Inflammatory macrophage treated with lipopolysaccharide for 1 hour (primary cell): ENCODE measurements around the gene FFAR1.
"Not testable (repeated sequence)": the region's sequence is repeated elsewhere in the genome, so short reads cannot be mapped to it uniquely, and the experiment has no call there.

Experiments used
- DNase-seq, 2 donors: peaks; one replicate each; pipeline ENCODE4 v3.0.0-alpha.2; 2020 to 2022

Gene FFAR1

DNA sequence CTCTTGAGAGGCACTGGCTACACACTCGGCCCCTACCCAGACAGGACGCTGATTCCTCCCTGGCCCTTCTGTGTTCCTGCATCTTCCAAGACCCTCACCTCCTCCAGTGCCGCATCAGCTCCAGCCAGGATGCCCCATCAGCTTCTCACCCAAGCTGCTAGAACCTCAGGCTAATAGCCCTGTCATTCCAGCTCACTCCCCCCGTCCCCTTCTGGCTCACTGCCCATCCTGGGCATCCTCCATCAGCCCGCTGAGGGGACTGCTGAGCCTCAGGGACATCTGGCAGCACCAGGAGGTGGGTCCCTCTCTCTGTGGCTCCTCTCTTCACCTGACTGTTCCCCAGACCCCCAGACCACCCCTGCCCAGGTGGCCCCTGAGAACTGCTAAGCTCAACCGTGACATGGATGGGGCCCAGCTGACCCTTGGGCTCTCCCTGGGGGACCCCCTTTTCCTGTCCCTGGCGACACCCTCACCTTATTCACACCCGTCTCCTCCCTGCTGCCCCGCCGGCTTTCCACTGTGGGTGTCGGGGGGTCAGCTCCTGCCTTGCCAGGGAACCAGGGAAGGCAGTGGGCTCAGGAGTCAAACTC lies 15.4 kb downstream of the FFAR1 start:
- DNase-seq, result no peak

GRCh38 chr19:35363711-35364425 lies 16.2 kb downstream of the FFAR1 start:
- no peak for DNase-seq

GRCh38 chr19:35365303-35365702 lies 17.6 kb downstream of the FFAR1 start:
- DNase-seq, result no peak

DNA sequence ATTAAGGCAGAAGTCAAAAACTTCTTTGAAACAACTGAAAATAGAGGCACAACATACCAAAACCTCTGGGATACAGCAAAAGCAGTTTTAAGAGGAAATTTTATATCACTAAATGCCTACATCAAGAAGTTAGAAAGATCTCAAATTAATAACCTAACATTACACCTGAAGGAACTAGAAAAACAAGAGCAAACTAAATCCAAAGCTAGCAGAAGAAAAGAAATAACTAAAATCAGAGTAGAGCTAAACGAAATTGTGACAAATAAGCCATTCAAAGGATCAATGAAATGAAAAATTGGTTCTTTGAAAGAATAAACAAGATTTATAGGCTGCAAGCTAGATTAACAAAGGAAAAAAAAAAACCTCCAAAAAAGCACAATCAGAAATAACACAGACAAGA lies 20.7 kb downstream of the FFAR1 start:
- no peak for DNase-seq

- no peak for DNase-seq
These were observed 21.8 kb downstream of the FFAR1 start for GRCh38 chr19:35369522-35369921.

- DNase-seq, result no peak
These were observed 23.0 kb downstream of the FFAR1 start, which contains the start of gene GPR42 for GRCh38 chr19:35370722-35371121. Gene GPR42, plus strand, starts transcription at chr19:35371068. Its CDS starts 292 bp downstream, at chr19:35371360.

GRCh38 chr19:35373492-35373891 lies 25.8 kb downstream of the FFAR1 start:
- DNase-seq, result no peak

DNA sequence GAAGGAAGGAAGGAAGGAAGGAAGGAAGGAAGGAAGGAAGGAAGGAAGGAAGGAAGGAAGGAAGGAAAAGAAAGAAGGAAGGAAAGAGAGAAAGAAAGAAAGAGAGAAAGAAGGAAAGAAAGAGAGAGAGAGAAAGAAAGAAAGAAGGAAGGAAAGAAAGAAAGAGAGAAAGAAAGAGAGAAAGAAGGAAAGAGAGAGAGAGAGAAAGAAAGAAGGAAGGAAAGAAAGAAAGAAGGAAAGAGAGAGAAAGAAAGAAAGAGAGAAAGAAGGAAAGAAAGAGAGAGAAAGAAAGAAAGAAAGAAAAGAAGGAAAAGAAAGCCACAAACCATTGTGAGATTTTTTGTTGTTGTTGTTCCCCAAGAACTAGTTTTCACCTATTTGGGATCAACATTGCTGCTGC lies 26.3 kb downstream of the FFAR1 start:
- not testable (repeated sequence) for DNase-seq

DNA sequence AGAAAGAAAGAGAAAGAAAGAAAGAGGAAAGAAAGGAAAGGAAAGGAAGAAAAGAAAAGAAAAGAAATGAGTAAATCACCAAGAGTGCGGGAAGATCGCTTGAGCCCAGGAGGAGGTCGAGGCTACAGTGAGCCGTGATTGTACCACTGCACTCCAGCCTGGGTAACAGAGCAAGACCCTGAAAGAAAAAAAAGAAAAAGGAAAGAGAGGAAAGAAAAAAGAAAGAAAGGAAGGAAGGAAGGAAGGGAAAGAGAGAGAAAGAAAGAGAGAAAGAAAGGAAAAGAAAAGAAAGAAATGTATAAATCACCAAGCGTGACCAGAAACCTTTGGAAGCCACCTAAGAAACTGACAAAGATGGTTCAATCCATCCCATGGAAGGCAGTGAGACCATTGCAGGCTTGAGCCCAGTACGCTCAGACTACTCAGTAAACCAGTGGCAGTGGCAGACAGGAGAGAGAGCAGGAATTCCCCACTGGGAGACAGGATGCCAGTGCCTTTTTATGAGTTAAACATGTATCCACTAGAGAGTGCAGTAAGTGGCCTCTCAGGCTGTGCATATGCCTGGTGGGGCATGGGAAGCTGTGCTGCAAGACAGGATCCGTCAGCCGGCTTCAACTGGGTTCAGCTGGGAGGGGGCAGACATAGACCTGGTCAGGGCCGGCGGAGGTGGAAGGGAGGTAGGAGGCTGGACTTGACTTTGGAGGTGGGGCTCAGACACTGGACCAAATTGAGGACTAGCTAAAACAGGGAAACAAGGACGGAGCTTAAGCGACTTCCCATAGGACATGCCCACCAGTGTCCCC lies 28.0 kb downstream of the FFAR1 start:
- no peak for DNase-seq

- DNase-seq, result no peak
These were observed 30.0 kb downstream of the FFAR1 start for GRCh38 chr19:35377656-35378055.

GRCh38 chr19:35378356-35378755 lies 30.7 kb downstream of the FFAR1 start:
- no peak for DNase-seq

DNA sequence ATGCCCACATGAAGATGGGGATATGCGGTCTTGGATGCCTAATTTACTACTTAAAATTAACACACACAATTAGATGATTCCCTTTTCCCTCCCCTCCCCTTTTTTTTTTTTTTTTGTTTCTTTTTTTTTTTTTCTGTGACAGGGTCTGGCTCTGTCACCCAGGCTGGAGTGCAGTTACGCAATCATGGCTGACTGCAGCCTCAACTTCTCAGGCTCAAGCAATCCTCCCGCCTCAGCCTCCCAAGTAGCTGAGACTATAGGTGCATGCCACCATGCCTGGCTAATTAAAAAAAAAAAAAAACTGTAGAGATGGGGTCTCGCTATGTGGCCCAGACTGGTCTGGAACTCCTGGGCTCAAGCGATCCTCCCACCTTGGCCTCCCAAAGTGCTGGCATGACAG lies 31.8 kb downstream of the FFAR1 start:
- not testable (repeated sequence) for DNase-seq

- no peak for DNase-seq
These were observed 32.3 kb downstream of the FFAR1 start for GRCh38 chr19:35379992-35380391.

GRCh38 chr19:35380450-35381124 lies 32.9 kb downstream of the FFAR1 start:
- no peak for DNase-seq

DNA sequence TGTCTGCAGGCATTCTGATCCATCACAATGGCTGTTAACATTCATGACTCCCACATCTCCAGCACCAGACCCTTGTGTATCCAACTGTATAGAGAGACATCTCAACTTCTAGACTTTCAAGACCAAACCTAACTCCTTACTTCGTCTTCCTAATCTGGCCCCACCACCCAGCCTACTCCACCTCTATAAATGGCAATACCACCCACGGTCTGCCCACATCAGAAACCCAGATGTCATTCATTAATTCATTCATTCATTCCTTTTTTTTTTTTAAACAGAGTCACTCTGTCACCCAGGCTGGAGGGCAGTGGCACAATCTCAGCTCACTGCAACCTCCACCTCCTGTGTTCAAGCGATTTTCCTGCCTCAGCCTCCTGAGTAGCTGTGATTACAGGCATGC lies 33.6 kb downstream of the FFAR1 start:
- DNase-seq, result no peak

GRCh38 chr19:35381926-35382325 lies 34.2 kb downstream of the FFAR1 start:
- DNase-seq, result no peak

- no peak for DNase-seq
These were observed 35.8 kb downstream of the FFAR1 start for GRCh38 chr19:35383536-35383935.

GRCh38 chr19:35388277-35389054 lies 40.8 kb downstream of the FFAR1 start:
- no peak for DNase-seq

GRCh38 chr19:35389192-35389861 lies 41.6 kb downstream of the FFAR1 start:
- DNase-seq, result no peak

DNA sequence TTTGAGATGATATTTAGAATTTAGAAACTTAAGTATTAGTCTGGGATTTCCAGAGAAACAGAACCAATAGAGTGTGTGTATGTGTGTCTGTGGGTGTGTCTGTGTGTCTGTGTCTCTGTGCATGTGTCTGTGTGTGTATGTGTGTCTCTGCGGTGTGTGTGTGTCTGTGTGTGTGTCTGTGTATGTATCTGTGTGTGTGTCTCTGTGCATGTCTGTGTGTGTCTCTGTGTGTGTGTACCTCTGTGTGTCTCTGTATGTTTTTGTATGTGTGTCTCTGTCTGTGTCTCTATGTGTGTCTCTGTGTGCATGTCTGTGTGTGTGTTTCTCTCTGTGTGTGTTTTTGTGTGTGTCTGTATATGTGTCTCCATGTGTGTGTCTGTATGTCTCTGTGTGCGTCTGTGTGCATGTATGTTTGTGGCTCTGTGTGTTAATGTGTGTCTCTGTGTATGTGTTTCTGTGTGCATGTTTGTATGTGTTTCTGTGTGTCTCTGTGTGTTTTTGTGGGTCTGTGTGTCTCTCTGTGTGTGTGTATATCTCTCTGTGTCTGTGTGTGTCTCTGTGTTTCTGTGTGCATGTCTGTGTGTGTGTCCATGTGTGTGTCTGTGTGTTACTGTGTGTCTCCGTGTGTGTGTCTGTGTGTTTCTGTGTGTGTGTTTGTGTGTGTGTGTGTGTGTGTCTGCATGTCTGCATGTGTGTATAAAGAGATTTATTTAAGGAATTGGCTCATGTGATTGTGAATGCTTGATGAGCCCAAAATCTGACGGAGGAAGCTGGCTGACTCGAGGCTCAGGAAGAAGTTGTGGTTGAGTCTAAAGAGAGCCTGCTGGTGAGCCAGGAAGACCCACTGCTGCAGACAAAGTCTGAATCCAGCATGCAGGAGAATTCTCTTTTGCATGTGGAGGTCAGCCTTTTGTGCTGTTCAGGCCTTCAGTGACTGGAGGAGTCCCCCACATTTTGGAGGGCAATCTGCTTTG lies 45.3 kb downstream of the FFAR1 start:
- DNase-seq, result peak in 1 of 2 donors; percentile 10
